WI38 (cell line): ENCODE data around the gene MTUS2.

Experiments
- H3K4me3 ChIP-seq: 2 replicates; pipeline ENCODE4 v1.5.1; 2011; ENCODE audit warnings: low read depth, mild to moderate bottlenecking, control low read depth, low read length
- TF ChIP-seq, protein P1 (sequence below): IDR thresholded peaks from 2 replicates; pipeline ENCODE4 v1.5.1; 2012; ENCODE audit warnings: low read depth, mild to moderate bottlenecking, control low read depth, low read length

MTUS2 gene

DNA sequence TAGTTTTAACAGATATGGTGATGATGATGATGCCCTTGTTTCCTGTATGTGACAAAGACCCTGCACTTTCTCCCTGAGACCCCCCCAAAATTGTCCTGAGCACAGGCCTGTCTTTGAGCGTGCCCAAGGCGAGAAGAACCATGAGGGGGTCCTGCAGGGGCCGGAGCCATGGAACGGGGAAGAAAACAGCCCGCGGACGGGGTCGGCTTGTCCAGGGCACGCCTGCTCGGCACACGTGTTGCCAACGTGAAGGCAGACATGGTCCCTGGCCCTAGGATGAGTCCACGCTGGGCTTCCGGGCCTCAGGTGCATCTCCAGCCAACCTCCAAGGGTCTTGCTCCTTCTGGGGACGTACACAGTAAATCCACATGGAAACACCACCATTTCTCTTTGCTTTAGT, 684.6 kb downstream of the MTUS2 start:
- no peak overlapping the region for H3K4me3 ChIP-seq
- TF ChIP-seq, protein P1, sequence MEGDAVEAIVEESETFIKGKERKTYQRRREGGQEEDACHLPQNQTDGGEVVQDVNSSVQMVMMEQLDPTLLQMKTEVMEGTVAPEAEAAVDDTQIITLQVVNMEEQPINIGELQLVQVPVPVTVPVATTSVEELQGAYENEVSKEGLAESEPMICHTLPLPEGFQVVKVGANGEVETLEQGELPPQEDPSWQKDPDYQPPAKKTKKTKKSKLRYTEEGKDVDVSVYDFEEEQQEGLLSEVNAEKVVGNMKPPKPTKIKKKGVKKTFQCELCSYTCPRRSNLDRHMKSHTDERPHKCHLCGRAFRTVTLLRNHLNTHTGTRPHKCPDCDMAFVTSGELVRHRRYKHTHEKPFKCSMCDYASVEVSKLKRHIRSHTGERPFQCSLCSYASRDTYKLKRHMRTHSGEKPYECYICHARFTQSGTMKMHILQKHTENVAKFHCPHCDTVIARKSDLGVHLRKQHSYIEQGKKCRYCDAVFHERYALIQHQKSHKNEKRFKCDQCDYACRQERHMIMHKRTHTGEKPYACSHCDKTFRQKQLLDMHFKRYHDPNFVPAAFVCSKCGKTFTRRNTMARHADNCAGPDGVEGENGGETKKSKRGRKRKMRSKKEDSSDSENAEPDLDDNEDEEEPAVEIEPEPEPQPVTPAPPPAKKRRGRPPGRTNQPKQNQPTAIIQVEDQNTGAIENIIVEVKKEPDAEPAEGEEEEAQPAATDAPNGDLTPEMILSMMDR, result no peak

DNA sequence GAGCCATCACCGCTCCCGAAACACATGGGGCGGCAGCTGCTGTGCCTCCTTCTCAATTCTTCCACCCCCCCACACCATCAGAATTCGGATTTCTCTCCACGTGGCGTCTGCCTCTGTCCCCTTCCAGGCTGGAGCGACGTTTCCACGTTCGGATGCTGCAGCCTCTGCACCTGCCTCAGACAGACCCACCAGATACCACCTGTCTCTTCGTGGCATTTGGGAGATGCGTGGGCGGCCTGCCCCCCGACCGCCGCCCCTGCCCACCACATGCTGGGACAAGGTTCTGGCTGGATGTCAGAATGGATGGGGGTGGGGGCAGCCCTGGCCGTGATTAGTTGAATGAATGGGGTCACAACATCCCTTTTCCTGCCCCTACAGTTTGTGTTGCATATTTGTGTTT, 685.4 kb downstream of the MTUS2 start:
- TF ChIP-seq, protein P1, result no peak
- H3K4me3 ChIP-seq, result no peak overlapping the region

DNA sequence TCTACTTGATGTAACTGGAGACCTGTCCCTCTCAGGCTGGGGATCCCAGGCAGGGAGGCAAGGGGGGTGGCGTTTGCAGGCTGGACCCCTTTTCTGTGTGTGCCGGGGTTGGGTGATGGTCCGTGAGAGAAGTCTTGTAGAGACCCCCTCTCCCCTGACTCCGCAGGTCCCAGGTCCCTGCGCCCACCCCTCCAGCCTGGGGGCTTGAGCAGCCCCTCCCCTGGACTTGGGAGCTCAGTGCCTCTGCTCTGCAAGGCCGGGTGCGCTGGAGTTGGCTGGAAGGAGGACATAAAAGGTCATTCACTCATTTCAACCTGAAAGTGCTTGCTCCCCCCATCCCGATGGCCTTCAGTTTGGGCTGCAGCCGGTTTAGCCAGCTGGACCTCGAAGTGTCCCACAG, 685.8 kb downstream of the MTUS2 start:
- TF ChIP-seq, protein P1, result no peak
- H3K4me3 ChIP-seq, result no peak overlapping the region

DNA sequence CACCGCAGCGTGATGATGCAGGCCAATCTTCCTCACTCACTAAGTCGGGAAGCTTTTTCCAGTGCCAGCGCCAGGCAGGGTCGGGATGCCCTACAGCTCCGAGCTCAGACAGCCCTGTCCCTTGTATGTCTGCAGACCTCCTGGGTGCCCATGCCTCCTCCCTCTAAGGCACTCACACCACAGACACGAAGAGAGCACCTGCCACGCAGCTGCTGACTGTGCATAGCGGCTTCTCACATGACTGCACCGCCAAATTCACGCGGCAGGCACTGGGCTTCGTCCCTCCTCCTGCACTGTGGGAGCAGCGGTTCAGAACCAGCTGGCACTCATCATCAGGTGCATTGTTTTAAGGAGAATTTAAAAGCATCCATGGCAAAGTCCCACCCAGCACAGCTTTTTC, 687.2 kb downstream of the MTUS2 start:
- TF ChIP-seq, protein P1, result no peak
- no peak overlapping the region for H3K4me3 ChIP-seq

DNA sequence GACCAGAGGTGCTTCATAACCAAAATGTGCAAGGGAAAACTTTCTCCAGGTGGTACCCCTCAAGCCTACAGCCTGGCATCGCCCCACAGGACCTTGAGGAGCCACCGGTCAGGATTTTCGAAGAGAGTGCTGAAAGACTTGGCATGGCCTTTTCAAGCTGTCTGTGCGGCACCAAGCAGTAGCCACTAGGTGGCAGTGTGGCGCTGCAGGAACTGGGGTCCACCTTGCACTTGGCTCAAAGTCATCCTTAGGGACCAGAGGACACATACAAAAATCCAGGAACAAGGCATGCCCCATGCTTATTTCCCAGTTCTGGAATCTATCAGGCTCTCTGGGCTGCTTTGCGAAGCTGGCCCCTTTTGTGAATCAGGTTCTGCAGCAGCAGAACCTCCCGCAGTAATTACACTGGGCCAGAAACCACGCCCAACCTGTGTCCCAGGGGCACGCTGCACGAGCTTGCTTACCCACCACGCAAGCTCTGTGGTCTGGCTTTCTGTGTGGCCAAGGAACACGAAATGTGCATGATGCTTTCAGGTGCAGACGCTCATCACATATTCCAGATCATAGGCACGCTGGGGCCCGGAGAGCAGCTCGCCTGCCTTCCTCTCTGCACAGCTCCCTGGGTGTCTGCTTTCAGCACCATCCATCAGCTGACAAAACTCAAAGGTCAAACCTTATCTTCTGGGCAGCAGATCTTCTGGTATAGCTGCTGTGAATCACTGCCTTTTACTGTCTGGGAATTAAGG, 688.2 kb downstream of the MTUS2 start:
- no peak overlapping the region for H3K4me3 ChIP-seq
- TF ChIP-seq, protein P1, result peak; percentile 93

DNA sequence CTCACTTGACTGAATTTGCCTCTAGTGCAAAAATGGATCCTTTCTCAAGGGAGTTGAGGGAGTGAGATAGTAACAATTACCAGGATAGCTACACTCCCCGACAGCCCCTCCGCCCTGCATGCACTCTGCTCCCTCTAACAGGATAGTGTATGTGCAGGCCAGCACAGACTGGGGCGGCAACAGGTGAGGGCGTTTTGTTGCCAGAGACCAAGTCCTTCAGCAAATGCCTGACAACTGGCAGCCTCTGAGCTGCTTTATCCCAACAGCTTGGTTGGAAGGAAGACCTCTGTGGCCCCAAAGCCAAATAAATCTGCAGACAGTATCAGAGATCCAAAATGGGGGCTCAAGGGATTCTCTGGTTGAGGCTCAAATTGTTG, 688.7 kb downstream of the MTUS2 start:
- TF ChIP-seq, protein P1, result no peak
- no peak overlapping the region for H3K4me3 ChIP-seq

DNA sequence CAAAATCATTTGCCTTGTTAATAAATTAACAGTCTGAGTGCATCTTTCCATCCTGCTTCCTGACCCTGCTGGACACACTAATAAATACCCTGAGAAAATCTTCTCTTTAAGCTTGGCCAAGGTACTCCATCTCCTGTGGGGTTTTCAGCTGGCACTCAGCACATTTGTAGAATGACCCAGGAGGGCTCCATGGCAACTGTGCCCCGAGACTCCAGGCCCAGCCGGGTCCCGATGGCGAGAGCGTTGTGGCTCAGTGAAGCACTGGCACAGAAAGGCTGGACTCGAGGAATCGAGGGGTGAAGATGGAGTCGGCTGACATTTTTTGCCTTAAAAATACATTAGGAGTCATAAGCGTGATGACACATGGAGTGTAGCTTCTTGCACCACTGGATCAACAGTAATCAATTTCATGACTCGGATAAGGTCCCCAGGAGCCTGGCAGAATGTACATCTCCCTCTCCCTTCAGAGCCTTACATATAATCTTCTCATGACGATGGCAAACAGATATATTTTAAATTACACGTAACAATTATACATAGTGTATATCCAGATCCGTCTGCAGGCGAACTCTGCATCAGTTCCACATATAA, 690.0 kb downstream of the MTUS2 start:
- TF ChIP-seq, protein P1, result no peak

More for the DNA sequence above, 690.0 kb downstream of the MTUS2 start:
- H3K4me3 ChIP-seq, result no peak overlapping the region
